Ascending aorta (tissue), 2 donors: ENCODE data around the gene MXRA7. TPM values are rescaled to one million over a fixed set of nuclear protein-coding genes. Genes with fewer than 3 reads are reported as not detected.

Source experiments
- DNase-seq, 2 donors: peaks; one replicate each; pipeline ENCODE4 v3.0.0-alpha.2; 2019; ENCODE audit warnings: low spot score in 2 of 2
- H3K27ac ChIP-seq, 2 donors: fragments of 200-600 bp; sonication (generic); one replicate each; pipeline ENCODE4 v1.5.1; 2016 to 2017; ENCODE audit warnings: mild to moderate bottlenecking in 1 of 2
- H3K27me3 ChIP-seq: fragments of 200-600 bp; sonication (generic); one replicate; pipeline ENCODE4 v1.5.1; 2017
- H3K36me3 ChIP-seq, 2 donors: fragments of 200-600 bp; sonication (generic); one replicate each; pipeline ENCODE4 v1.5.1; 2016
- H3K4me1 ChIP-seq, 2 donors: fragments of 200-600 bp; sonication (generic); one replicate each; pipeline ENCODE4 v1.5.1; 2016 to 2017; ENCODE audit warnings: mild to moderate bottlenecking in 1 of 2
- H3K4me3 ChIP-seq, 2 donors: fragments of 200-600 bp; sonication (generic); one replicate each; pipeline ENCODE4 v1.5.1; 2016 to 2017; ENCODE audit warnings: mild to moderate bottlenecking in 1 of 2
- H3K9me3 ChIP-seq, 2 donors: fragments of 200-600 bp; sonication (generic); one replicate each; pipeline ENCODE4 v1.5.1; 2016
- CTCF ChIP-seq, 3 experiments: fragments of 200-600 bp in 2 of 3; fragments of 450-650 bp in 1 of 3; sonication (generic) in 2 of 3; IDR thresholded peaks; one replicate each; pipeline ENCODE4 v1.5.1; 2016 to 2019; ENCODE audit warnings: antibody characterized with exemption in 3 of 3, mild to moderate bottlenecking in 1 of 3, moderate library complexity in 1 of 3
- intact Hi-C: fragments of 100-400 bp; cut with DNase I; formaldehyde crosslinking; loops from one replicate; pipeline ENCODE4 v1.15.1; 2023
- total RNA-seq: library from RNA; depleted of rRNA; stranded (reverse); fragments of >200 nt; gene quantifications from one replicate; pipeline ENCODE4 v1.1.0, GENCODE V29; 2016

MXRA7 gene
- total RNA-seq, 1 donor from 2014 or later: 122 TPM

GRCh38 chr17:76677406-76677805, 33.4 kb downstream of the MXRA7 start:
- Histone ChIP-seq H3K27ac (no peak overlapping the region), H3K9me3 (no peaks in the 10 kb centered on the region), H3K36me3 (peaks cover 36 to 48% of the 10 kb centered on the region in 2 donors), H3K4me3 (no peak overlapping the region), H3K4me1 (peaks cover 0 to 4% of the 10 kb centered on the region in 2 donors), H3K27me3 (no peaks in the 10 kb centered on the region)
- intact Hi-C loops: no loop called here
- DNase-seq: no peak
- TF ChIP-seq CTCF (IDR thresholded peaks at IDR 0.05): no peak

GRCh38 chr17:76676629-76677028, 34.1 kb downstream of the MXRA7 start:
- intact Hi-C loops: no loop called here
- peaks cover 32 to 40% of the 10 kb centered on the region in 2 donors for H3K36me3 ChIP-seq

DNA sequence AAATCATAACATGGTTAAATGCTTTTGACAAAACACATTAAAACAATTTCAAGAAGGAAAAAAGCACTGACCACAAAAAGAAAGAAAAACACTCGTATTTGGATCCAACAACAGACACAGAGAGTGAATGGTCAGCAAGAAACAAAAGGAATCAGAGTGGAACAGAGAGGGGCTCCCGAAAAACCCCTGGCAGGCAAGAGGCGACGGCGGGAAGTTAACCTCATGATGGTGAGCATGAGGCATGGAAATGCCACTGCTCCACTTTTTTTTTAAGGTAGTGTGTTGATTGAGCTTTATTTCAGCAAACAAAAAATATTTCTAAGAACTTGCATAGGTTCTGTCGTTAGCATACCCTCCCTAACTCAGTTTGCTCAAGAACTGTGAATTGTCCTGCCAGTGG, 35.1 kb downstream of the MXRA7 start:
- TF ChIP-seq CTCF (IDR thresholded peaks at IDR 0.05): no peak
- Histone ChIP-seq H3K4me1 (peaks cover 0 to 8% of the 10 kb centered on the region in 2 donors), H3K4me3 (no peak overlapping the region), H3K9me3 (no peaks in the 10 kb centered on the region), H3K36me3 (peaks cover 32% of the 10 kb centered on the region in 2 donors), H3K27me3 (no peaks in the 10 kb centered on the region), H3K27ac (no peak overlapping the region)
- intact Hi-C loops: no loop called here
- no peak for DNase-seq

More at GRCh38 chr17:76676629-76677028, 34.1 kb downstream of the MXRA7 start:
- H3K4me1 ChIP-seq: peaks cover 0 to 8% of the 10 kb centered on the region in 2 donors
- H3K4me3 ChIP-seq: no peak overlapping the region
- H3K27ac ChIP-seq: no peak overlapping the region
- H3K9me3 ChIP-seq: no peaks in the 10 kb centered on the region
- H3K27me3 ChIP-seq: no peaks in the 10 kb centered on the region
- TF ChIP-seq CTCF (IDR thresholded peaks at IDR 0.05): no peak
- no peak for DNase-seq

DNA sequence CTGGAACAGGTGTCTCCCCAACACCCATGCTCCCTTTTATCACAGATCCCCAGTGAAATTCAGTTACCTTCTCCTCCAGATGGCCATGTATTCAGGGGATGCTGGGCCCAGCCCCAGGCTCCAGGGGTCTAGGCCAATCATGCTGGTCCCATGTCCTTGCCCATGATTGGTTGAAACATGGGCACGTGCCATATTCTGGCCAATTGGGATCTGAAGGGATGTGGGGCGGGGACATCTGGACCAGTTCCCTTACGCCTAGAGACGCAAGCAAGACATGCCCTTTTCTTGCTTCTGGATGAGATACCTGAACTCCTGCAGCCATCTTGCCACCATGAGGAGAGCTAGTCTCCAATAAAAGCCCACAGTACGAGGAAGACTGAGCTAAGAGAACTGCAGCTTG, 36.2 kb downstream of the MXRA7 start:
- peaks cover 0 to 8% of the 10 kb centered on the region in 2 donors for H3K4me1 ChIP-seq
- no peaks in the 10 kb centered on the region for H3K27me3 ChIP-seq
- peaks cover 30 to 32% of the 10 kb centered on the region in 2 donors for H3K36me3 ChIP-seq
- H3K27ac ChIP-seq: no peak overlapping the region
- TF ChIP-seq CTCF (IDR thresholded peaks at IDR 0.05): no peak
- H3K9me3 ChIP-seq: no peaks in the 10 kb centered on the region
- no peak for DNase-seq
- no peak overlapping the region for H3K4me3 ChIP-seq
- intact Hi-C loops: loop anchor here (5.0 kb wide), 1 partner anchor 38 kb away; the partner anchor contains the start of gene MXRA7

- Histone ChIP-seq H3K36me3 (peaks cover 26 to 32% of the 10 kb centered on the region in 2 donors), H3K27me3 (no peaks in the 10 kb centered on the region)
- intact Hi-C loops: loop anchor here (5.0 kb wide), 1 partner anchor 39 kb away; the partner anchor contains the start of gene MXRA7
Measured at GRCh38 chr17:76673729-76674128, 37.0 kb downstream of the MXRA7 start.

More at GRCh38 chr17:76673729-76674128, 37.0 kb downstream of the MXRA7 start:
- Histone ChIP-seq H3K27ac (no peak overlapping the region), H3K9me3 (no peaks in the 10 kb centered on the region), H3K4me1 (peaks cover 0 to 8% of the 10 kb centered on the region in 2 donors), H3K4me3 (no peak overlapping the region)
- DNase-seq: no peak
- TF ChIP-seq CTCF (IDR thresholded peaks at IDR 0.05): no peak
